GM19351 (cell line): Measurements from ENCODE around the gene IMPG2.

Experiments
- ATAC-seq: cut with Tn5 transposase; IDR thresholded peaks from one replicate; pipeline ENCODE4 v1.9.1; 2021; ENCODE audit warnings: mild to moderate bottlenecking, moderate library complexity; ENCODE audit not compliant: unreplicated experiment

IMPG2 gene

DNA sequence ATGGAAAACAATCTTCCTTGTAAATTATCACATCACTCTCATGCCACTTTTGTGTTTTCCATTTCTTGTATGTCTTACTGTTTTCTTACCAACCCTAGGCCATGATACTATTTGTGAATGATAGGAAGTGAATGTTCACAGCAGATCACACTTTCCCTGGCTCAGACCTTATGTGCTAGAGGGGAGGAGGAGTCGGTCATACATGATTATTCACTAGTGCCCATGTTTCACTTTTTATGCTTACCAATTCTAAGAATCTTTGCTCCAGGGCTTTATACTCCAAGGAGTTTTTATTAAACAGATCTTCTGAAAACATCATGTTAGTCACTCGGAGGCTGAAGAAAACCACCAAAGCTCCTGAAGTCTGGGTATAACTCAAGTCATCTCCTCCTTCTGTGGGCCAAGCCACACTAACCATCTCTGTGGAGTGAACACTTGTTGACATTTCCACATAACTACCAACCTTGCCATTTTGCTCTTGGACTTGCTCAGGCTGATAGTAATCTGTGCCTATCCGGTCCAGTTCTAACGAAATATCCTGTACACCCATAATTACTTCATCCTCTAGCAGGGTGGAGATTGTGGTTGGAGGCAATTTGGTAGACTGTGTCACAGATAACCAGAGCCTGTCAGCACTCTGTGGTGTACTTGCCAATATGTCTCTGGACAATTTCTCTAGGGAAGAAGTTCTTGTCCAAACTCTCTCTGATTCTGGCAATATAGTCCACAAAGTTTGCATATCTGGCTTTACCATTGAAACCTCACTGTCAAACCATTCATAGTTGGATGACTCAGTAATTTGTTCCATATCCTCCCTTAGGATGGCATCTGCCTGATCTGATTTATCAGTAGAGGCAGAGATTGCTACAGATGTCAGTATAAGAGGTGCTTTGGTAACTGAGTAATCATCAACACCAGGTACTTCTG, 76.8 kb downstream of the IMPG2 start:
- ATAC-seq = no peak

DNA sequence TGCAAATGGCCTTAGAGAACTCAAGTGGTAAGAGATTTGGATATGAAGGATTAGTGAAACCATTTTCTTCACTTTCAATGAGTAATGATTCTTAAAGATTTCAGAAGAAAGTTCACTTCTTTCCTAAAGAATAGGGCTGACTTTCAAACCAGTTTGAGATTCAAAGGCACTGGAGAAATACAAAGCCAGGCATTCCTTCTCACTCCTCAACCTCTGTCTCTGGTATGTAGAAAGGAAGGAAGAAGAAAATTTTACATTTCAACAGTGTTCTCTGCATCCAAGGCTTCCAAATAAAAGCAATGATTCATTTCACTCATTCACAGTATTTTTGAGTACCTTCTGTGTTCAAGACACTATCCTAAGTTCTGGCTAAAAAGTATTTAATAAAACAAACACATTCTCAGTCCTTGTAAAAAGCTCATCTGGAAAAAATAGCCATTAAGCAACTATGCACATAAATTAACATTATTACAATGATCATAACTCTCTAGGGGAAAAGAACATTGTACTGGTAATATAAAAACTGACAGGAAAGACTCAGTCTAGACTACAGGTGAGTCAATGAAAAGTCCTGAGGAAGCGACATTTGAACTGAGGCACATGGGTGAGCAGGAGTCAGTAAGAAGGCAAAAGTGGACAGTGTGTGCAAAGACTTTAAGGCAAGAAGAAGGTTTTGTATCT, 79.5 kb downstream of the IMPG2 start:
- no peak for ATAC-seq

DNA sequence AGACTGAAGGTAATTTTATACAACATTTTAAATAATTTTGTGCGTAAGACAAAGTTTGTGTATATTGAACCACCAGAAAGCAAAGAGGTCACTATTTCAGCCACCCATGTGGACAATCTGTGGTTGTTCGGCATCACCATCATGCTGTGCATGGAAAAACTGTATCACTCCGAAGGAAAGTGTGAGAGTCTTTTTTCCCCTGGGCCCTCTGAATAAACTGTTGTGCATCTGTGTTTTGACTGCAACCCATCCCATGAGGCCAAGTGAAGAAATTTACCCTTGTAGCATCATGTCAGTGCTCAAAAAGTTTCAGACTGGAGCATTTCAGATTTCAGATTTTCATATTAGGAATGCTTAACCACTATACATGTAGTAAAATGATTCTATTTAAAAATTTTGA, 85.3 kb downstream of the IMPG2 start:
- ATAC-seq = no peak

DNA sequence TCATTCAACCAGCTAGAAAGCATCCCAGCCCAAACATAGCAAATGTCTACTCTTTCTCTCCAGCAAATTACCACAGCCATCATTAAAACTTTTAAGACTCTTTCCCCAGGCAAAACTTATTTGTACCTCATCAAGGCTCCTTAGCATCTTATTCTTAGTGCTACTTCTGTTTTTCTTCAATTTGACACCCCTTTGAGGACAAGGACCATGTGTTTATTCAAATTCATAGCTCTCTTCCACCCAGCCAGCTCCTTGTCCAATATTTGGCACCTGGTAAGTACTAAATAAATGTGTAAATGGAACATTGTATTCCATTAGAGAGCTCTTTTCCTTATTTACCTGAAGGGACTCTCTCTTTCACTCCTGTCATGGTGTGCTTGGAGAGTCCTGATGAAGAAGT, 89.8 kb downstream of the IMPG2 start:
- no peak for ATAC-seq

DNA sequence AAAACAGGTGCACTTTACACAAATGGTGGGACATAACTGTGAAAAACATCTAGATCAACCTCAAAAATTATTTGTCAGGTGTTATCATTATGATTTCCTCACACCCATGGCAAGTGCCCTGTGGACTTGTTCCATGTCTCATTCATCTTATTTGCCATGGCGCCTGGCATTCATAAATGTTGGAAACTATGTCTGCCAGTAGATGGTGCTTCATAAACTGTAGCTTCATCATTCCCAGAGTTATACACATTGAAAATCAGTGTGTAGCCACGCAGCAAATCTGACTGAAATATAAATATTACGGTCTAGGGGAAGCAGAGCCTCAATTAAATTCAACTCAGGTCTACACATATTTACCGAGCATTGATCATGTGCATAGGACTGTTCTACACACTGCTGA, 90.7 kb downstream of the IMPG2 start:
- no peak for ATAC-seq

DNA sequence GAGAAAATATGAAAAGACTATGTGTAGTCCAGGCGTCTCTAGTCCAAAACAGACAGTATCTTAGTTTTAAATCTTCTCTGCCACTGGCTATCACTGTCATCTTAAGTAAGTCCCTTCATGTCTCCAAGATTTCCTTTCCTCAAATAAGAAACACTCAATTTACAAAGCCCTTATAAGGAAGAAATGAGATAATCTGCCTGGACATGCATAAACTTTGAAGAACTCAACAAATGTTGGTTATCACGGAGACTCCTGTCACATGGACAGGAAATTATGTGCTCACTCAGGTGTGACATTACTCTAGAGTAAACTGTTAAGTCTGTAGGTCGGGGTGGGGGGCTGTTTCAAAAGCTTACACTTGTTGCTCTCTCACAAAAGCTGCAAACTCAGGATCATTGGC, 91.9 kb downstream of the IMPG2 start:
- no peak for ATAC-seq

DNA sequence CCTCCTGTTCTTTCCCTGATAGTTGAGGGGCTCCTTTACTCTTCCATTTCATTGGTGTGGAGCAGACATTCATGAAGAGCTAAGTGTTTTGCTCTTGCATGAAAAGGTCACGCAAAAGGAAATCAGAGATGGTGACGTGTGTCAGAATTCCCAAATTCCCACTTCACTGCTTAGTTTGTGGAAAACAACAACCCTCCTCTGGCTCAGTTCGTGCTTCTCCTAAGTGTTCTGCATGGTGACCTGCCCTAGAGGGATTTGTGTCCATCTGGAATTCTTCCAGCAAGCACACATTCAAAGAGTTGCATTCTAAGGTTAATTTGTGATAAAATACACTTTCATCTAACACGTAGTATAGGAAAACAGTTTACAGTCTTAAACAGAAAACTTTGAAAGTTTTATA, 95.6 kb downstream of the IMPG2 start:
- ATAC-seq = no peak

DNA sequence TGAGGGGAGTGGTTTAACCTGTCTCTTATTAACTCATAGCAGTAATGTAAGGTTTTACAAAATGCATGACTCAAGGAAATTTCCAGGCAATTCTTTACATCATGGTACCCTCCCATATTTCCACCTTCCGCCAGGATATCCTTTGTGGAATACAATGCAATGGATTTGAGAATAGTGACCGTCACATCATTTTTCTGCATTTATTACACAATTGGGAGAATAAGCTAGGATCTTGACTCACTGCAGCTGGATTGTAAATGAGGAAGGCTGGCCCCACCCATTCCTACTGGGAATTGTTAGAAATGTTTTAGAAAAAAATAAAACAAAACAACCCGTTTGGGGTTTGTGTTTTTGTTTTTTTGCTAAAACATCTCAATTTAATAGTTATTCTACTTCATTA, 97.4 kb downstream of the IMPG2 start:
- ATAC-seq = no peak

DNA sequence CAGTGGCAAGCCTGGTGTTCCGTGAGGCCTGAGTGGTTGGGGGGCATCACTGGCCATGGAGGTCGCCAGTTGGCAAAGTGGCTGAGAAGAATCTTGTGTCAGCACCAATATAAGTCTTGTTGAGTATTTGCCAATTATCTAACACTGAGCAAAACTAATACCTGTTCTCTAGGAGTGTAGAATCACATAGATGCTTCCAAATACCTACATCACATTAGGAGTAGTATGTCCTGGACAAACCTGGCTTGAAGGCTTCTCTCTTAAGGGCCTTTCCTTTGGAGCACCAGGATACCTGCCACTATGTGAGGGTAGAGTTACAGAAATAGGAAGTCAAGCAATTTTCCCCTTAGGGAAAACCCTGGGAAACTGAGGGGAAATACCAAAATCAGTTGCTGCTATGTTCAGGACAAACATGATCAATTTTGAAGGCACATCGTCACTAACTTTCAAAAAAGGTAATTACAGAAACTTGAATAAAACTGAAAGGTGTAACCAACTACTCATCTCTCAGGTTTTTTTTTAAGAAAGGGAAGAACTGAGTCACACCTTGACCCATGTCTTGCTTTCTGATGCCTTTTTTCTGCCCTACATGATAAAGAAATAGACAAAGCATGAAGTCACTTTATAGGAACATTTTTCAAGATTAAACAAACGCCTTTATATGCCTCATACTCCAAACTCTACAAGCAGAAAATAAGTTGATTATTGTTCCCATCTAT, 100.4 kb downstream of the IMPG2 start:
- no peak for ATAC-seq

DNA sequence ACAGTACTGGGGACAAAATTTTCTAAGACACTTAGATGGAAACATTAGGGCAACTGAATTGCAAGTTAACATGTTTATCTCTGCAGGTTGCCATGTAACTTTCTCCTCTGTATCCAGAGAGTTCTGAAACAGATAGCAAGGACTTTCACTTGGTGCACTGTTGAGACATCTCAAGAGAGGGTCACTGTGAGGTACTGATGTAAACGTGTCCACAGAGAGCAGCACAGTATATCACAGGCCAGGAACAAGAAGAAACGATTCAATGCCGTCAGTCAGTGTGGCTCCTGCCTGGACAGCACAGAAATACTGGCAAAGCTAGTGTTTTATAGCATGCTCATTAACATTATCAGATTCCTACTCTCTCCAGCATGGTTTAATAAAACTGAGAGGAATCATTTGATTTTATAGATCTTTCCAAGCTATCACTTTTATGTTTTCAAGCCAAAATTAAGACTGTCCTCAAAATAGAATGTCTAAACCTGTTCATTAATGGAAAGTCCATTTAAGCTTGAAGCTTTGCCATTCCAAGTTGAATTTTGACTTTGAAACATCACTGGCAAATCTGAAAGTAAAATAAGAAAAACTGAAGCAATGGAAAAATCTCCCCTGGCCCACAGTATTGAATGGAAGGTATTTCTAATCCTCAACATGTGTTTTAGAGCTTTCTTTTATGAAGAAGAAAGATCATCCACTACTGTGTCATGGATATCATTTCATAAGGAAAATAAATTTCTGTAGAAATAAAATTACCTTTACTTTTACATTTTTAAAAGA, 102.7 kb downstream of the IMPG2 start:
- ATAC-seq = no peak

DNA sequence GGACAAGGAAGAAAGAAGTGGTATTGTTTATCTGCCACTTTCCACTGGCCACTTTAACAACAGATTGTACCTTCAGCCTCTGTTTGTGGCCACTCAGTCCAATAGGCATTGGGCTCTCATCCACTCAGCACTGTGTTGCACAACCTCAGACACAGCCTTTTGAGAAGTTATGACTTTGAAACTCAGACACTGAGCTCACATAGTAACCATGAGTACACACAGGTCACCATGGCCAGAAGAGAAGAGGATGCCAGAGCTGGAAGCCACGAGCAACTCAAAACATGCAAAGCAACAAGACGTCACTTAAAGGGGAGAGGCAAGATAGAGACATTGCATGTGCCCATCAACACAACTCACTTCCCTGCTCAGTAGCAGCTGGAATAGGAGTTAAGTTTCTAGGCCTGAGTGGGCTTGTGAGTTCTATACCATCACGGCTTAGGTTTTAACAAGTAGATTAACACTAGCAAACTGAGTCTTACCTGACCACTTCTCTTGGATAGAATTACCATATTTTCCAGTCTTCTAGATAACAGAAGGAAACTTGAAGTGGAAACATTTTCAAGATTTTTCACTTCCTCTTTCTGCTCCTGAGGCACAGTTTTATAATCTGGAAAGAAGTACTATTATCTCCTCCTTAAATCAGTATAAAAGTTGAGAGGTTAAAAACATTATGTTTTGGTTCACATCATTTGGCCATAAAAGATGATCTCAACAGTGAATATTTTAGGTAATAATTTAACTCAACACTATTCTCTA, 103.5 kb downstream of the IMPG2 start:
- ATAC-seq = no peak

DNA sequence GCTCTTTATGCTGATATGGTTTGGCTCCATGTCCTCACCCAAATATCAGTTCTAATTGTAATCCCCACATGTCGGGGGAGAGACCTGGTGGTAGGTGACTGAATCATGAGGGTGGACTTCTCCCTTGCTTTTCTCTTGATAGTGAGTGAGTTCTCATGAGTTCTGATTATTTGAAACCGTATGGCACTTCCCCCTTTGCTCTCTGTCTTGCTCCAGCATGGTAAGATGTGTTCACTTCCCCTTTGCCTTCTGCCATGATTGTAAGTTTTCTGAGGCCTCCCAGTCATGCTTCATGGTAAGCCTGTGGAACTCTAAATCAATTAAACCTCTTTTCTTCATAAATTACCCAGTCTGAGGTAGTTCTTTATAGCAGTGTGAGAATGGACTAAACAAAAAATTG, 107.6 kb downstream of the IMPG2 start:
- no peak for ATAC-seq

DNA sequence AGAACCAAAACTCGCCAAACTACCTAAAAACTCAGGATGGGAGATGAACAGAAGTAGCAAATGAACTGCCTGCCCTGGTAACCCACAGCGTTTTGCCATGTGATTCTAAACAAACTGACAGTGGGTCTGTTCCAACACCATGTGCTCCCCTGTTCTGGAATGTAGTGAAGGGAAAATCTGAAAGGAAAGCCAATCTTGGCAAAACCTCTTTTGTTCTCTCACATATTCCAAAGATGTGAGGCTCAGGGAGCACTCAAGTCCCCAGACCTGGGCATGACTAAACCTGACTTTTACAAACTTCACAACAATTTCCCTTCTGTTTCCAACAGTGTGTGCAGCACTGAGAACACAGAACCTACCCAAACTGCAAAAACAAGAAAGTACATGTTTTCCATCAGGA, 116.1 kb downstream of the IMPG2 start:
- no peak for ATAC-seq

DNA sequence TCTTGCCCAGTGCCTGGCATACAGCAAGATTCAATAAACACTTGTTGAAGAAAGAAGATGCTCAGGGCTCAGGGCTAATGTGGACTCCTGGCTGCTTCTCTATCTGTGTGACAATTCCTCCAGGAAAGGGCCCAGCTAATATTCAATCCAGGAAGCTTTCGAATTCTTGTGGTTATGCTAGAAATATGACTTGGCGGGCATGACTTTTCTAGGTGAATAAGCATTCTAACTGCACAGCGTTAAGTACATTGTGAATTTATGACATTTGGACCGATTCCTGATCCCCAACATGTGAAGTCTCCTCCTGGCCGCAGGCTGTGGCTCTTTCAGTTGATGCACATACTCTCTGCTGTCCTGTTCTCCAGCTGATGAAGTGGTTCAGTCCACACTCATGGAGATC, 117.0 kb downstream of the IMPG2 start:
- no peak for ATAC-seq

DNA sequence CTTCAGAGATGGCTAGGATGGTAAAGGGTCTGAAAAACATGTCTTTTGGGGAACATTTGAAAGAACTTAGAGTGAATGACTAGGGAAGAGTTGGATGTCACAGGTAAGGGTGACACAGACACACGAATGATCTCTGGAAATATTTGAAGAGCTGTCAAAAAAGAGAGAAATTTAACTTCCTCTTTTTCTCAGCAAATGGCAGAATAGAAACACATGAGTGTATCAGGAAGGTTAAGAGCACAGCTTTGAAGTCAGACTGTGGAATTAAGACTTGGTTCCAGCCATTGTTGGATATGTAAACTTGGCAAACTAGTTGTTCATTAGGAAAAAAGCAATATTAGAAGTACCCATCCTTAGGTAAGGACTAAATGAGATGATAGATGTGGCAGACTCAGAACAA, 117.7 kb downstream of the IMPG2 start:
- ATAC-seq = no peak

DNA sequence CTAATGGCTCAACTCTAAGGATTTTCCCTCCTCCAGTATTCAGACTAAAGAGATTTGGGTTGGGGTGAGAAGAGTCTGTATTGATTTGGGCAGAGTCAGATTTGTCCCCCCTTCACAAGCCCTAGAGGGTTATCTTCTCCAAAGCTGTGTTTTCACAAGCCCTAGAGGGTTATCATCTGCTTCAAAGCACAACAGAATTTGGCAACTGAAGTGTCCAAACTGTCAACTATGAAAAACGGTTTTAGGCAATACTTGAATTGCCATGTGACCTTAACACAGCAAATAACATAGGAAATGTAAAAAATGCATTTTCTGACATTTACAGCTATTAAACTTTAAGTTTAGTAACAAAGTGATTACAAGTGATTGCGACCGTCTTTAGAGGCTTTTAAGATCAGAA, 119.9 kb downstream of the IMPG2 start:
- no peak for ATAC-seq

DNA sequence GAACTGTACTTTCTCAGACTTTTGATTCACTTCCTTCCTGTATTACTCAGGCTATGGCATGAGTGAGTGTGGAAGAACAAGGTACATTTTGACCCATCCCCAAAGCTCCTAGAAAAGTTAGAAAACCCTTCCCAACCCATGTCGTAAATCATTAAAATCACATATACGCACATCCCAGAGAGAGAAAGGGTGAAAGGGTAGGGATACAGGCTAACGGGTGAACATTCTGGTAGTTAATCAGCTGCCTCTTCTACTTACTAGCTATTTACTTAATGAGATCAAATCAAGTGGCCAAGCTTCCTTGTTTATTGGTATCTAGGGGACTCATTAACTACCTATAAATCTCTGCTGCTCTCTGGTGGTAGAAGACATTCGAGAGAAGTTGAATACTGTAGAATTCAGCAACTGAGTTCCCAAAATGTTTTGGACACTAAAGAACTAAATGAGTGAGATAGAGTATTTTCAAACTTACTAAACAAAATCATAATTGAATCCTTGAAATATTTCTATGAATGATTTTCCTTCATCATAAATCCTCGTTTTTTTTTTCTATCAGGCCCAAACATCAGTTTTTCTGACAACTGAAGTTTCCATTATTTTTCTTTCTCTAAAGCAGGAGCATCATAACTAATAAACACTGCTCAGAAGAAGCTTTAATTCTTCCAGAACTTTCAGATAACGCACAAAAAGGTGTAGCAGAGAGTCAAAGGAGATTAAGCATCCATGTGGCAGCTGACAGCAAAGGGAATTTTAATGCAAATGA, 124.2 kb downstream of the IMPG2 start:
- peak; percentile 47 for ATAC-seq

DNA sequence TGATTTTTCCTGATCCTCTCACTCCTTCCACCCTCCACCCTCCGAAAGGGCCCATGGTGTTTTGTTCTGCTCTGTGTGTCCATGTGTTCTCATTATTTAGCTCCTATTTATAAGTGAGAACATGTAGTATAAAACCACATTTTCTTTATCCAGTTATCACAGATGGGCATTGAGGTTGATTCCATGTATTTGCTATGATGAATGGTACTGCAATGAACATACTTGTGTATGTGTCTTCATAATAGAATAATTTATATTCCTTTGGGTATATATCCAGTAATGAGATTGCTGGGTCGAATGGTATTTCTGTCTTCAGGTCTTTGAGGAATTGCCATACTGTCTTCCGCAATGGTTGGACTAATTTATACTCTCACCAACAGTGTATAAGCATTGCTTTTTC, 126.0 kb downstream of the IMPG2 start:
- ATAC-seq = no peak

DNA sequence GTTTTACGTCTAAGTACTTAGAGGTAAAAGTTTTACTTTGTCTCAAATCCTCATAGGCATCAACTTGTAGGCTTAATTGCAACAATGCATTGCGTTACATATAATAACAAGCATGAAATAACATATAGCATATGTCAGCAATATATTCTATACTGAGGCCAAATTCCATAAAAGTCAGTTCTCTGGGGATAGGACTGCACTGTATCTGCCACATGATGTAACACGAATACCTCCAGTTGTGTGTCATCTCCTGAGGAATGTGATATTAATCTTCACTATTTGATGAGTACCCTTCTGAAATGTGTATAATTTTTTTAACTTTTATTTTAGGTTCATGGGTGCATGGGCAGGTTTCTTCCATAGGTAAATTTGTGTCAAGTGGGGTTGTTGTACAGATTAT, 126.4 kb downstream of the IMPG2 start:
- ATAC-seq = no peak

DNA sequence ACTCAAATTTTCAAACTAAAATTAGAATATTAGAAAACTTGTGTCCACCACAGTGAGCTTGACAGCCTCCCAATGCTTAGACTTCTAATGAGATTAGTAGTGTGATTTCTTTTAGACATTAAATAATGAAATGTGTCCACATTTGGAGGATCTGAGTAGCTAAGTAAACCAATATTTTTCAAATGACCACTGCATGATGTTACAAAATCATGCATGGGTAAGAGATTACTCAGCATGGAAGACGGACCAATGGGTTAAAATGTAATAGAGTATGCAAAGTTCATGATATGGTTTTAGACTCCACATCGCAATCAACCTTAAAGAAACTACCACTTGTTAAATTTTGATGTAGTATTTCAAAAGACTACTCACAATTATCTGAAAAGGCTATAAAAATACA, 130.6 kb downstream of the IMPG2 start:
- ATAC-seq = no peak
